Lung (tissue), 12 donors: ENCODE data around the gene LUZP1. TPM values are rescaled to one million over a fixed set of nuclear protein-coding genes. Genes with fewer than 3 reads are reported as not detected.
A peak's percentile ranks its signal among the peaks of the same experiment; 100 is the strongest.

Experiments used
- ATAC-seq: fragments of 200-7000 bp; cut with Tn5 transposase; one replicate; pipeline ENCODE4 v1.9.1; 2020; ENCODE audit warnings: moderate number of reproducible peaks; ENCODE audit not compliant: insufficient read depth, low FRiP score
- DNase-seq, 3 donors: peaks; one replicate each; pipeline ENCODE4 v3.0.0-alpha.2; 2013 to 2017
- H3K27ac ChIP-seq, 2 donors: one replicate each; pipeline ENCODE4 v1.5.1; 2013; ENCODE audit warnings: mild to moderate bottlenecking in 2 of 2, moderate library complexity in 2 of 2, control low read depth in 1 of 2, inconsistent platforms in 1 of 2, low read depth in 1 of 2, low read length in 1 of 2
- H3K27me3 ChIP-seq, 3 donors: one replicate each; pipeline ENCODE4 v1.5.1; 2013; ENCODE audit warnings: low read length in 2 of 3; ENCODE audit not compliant: control insufficient read depth in 3 of 3, insufficient read depth in 3 of 3
- H3K36me3 ChIP-seq, 4 donors: one replicate each; pipeline ENCODE4 v1.5.1; 2013; ENCODE audit warnings: low read length in 4 of 4, mild to moderate bottlenecking in 1 of 4, moderate library complexity in 1 of 4; ENCODE audit not compliant: control insufficient read depth in 4 of 4, insufficient read depth in 4 of 4
- H3K4me1 ChIP-seq, 5 donors: one replicate each; pipeline ENCODE4 v1.5.1; 2013; ENCODE audit warnings: low read length in 5 of 5, mild to moderate bottlenecking in 2 of 5, moderate library complexity in 1 of 5; ENCODE audit not compliant: control insufficient read depth in 5 of 5, insufficient read depth in 5 of 5
- H3K4me3 ChIP-seq: one replicate; pipeline ENCODE4 v1.5.1; 2013; ENCODE audit warnings: mild to moderate bottlenecking, control low read depth, moderate library complexity
- H3K9ac ChIP-seq, 2 donors: one replicate each; pipeline ENCODE4 v1.5.1; 2013; ENCODE audit warnings: low read length in 2 of 2, control low read depth in 1 of 2; ENCODE audit not compliant: insufficient read depth in 1 of 2
- H3K9me3 ChIP-seq, 4 donors: one replicate each; pipeline ENCODE4 v1.5.1; 2013; ENCODE audit warnings: low read length in 3 of 4, mild to moderate bottlenecking in 1 of 4, moderate library complexity in 1 of 4; ENCODE audit not compliant: control insufficient read depth in 4 of 4, insufficient read depth in 3 of 4
- WGBS, 2 donors: extraction: QIAGEN DNeasy Blood & Tissue Kit; methylation state at CpG; one replicate each; pipeline ENCODE4 v1.1.7; 2013; 5-methylcytosine and 5-hydroxymethylcytosine counted together
- polyA plus RNA-seq, 2 donors: library from polyadenylated mRNA; stranded (reverse); fragments of 200-250 nt; gene quantifications; one replicate each; pipeline ENCODE4 v1.2.1, GENCODE V29; 2013
- total RNA-seq, 2 donors: library from RNA; depleted of rRNA in 1 of 2; stranded (reverse); fragments of >200 nt in 1 of 2; gene quantifications; one replicate each; pipeline ENCODE4 v1.2.1, GENCODE V29; 2014 to 2021
- TF ChIP-seq, protein P1 (sequence below): IDR thresholded peaks from 2 replicates; pipeline ENCODE4 v1.5.1; 2012; ENCODE audit warnings: mild to moderate bottlenecking; ENCODE audit errors: control extremely low read depth, extremely low read depth
- donor health status: control.
- donor health status: control.
- donor health status: Bipolar disorder and iron deficiency.
- donor health status: healthy.
- donor health status: DM: yes; HTN: yes; CAD: no.

LUZP1 gene
- total and polyA plus RNA-seq, 4 donors: 4.0 to 27.5 (median 17.7) TPM

DNA sequence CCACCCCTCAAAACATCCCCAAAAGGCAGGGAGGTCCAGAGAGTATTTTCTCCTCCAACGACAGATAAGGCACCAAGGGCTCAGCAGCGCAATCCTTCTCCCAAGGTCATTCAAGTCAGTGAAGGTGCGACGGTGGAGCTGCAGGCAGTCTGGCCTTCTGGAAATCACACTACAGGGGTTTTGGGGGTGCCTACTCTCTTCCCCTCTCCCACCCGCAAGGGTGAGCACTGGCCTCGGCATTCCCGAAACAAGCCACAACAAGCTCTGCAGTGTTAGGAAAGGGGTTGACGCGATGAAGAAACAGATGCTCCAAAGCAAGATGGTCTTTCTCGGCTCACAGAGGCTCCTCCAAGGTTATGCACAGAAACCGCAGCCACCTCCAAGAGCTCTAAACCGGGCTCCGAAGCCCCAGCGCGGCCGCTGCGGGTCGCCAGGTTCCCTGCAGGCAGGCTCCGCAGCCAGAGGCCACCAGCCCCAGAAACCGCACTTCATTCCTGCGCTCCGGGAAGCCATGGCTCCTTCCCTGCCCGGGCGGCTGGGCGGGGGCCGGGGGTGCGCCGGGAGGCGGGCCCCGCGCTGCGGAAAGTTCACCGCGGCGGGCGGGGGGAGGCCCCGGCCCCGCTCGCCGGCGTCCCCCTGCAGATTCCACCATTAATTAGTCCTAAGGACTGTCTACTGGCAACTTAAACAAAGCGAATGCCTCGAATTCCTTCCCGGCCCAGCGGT is 1.1 kb downstream of the LUZP1 start:
- Histone ChIP-seq H3K4me3 (peak overlapping the region; percentile 84), H3K27ac (peak overlapping the region; percentile 85 to 94), H3K9me3 (no peaks in the 10 kb centered on the region), H3K4me1 (peaks cover 4 to 21% (median 15%) of the 10 kb centered on the region in 5 donors), H3K27me3 (no peaks in the 10 kb centered on the region), H3K36me3 (no peaks in the 10 kb centered on the region), H3K9ac (peak overlapping the region; percentile 50 to 63)
- 1 to 2% methylated on average over 42 to 45 of the region's 45 CpGs for WGBS, 2 donors
- TF ChIP-seq, protein P1, sequence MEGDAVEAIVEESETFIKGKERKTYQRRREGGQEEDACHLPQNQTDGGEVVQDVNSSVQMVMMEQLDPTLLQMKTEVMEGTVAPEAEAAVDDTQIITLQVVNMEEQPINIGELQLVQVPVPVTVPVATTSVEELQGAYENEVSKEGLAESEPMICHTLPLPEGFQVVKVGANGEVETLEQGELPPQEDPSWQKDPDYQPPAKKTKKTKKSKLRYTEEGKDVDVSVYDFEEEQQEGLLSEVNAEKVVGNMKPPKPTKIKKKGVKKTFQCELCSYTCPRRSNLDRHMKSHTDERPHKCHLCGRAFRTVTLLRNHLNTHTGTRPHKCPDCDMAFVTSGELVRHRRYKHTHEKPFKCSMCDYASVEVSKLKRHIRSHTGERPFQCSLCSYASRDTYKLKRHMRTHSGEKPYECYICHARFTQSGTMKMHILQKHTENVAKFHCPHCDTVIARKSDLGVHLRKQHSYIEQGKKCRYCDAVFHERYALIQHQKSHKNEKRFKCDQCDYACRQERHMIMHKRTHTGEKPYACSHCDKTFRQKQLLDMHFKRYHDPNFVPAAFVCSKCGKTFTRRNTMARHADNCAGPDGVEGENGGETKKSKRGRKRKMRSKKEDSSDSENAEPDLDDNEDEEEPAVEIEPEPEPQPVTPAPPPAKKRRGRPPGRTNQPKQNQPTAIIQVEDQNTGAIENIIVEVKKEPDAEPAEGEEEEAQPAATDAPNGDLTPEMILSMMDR: no peak
- DNase-seq (peak; percentile 62 to 69 (median 65)), ATAC-seq (peak; percentile 21)

DNA sequence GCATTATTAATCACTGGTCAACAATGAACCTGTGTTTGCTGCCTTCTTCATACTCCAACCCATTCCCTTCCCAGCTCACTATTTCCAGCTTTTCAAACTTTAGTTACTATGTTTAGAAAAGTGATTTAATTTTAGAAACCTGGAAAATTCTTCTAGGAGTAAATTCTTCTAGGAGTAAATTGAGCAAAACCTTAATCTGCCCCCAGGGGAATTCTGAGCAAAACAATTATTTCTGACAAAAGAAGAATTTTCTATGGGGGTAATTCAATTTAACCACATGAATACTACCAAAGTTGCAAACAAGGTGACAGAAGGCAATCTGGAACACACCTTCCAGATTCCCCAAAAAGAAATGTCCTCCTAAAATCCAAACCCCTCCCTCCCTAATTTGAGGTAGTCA is 1.8 kb downstream of the LUZP1 start:
- no peaks in the 10 kb centered on the region for H3K9me3 ChIP-seq
- no peak for DNase-seq
- TF ChIP-seq, protein P1: no peak
- no peak for ATAC-seq
- H3K9ac ChIP-seq: peak overlapping the region in 1 of 2 donors; percentile 50
- H3K36me3 ChIP-seq: no peaks in the 10 kb centered on the region
- peaks cover 4 to 21% (median 15%) of the 10 kb centered on the region in 5 donors for H3K4me1 ChIP-seq
- H3K27ac ChIP-seq: peak overlapping the region; percentile 85 to 94
- H3K4me3 ChIP-seq: peak overlapping the region; percentile 84
- no peaks in the 10 kb centered on the region for H3K27me3 ChIP-seq

DNA sequence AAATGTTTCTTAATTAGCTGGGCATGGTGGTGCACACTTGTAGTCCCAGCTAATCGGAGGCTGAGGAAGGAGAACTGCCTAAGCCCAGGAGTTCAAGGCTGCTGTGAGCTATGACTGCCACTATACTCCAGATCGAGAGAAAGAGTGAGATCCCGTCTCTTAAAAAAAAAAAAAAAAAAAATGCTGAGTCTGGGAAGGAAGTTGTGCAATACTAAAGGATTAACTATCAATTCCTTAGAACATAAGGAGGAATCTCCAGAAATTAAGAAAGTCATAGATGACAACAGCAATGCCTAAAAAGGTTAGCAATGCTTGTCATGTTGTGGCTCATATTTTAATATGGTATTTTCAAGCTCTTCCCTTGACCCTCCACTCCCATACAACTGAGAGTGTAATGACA is 5.3 kb downstream of the LUZP1 start:
- H3K36me3 ChIP-seq: no peaks in the 10 kb centered on the region
- H3K9me3 ChIP-seq: no peaks in the 10 kb centered on the region
- H3K27ac ChIP-seq: no peak overlapping the region
- TF ChIP-seq, protein P1: no peak
- WGBS, 2 donors: 50% methylated on average over 3 of the region's 3 CpGs
- H3K27me3 ChIP-seq: no peaks in the 10 kb centered on the region
- H3K4me1 ChIP-seq: peaks cover 3 to 27% (median 11%) of the 10 kb centered on the region in 5 donors
- H3K4me3 ChIP-seq: no peak overlapping the region
- H3K9ac ChIP-seq: no peak overlapping the region
- no peak for ATAC-seq
- DNase-seq: peak in 2 of 3 donors; percentile 29 to 31
